Activated gamma-delta T cell (primary cell): ENCODE measurements around the gene SND1.
"Not testable (repeated sequence)": the region's sequence is repeated elsewhere in the genome, so short reads cannot be mapped to it uniquely, and the experiment has no call there.

ENCODE experiments used
- DNase-seq: peaks from one replicate; lab custom pipeline; 2025; lab: John Stamatoyannopoulos, UW

The SND1 gene

GRCh38 chr7:127888411-127888810, 236.4 kb downstream of the SND1 start:
- DNase-seq: no peak

GRCh38 chr7:127888825-127889224, 236.8 kb downstream of the SND1 start:
- DNase-seq: no peak

- no peak for DNase-seq
Measured at GRCh38 chr7:127889677-127890076, 237.7 kb downstream of the SND1 start.

- DNase-seq: no peak
Measured at GRCh38 chr7:127890726-127891125, 238.7 kb downstream of the SND1 start.

GRCh38 chr7:127891144-127891543, 239.2 kb downstream of the SND1 start:
- DNase-seq: no peak

GRCh38 chr7:127891854-127892438, 240.0 kb downstream of the SND1 start:
- DNase-seq: no peak

- no peak for DNase-seq
Measured at GRCh38 chr7:127892488-127893314, 240.7 kb downstream of the SND1 start.

GRCh38 chr7:127893547-127893946, 241.6 kb downstream of the SND1 start:
- DNase-seq: no peak

GRCh38 chr7:127894588-127894987, 242.6 kb downstream of the SND1 start:
- no peak for DNase-seq

- no peak for DNase-seq
Measured at GRCh38 chr7:127895360-127895759, 243.4 kb downstream of the SND1 start.

GRCh38 chr7:127895814-127896280, 243.9 kb downstream of the SND1 start:
- DNase-seq: no peak

- no peak for DNase-seq
Measured at GRCh38 chr7:127896659-127897058, 244.7 kb downstream of the SND1 start.

- no peak for DNase-seq
Measured at GRCh38 chr7:127897704-127898454, 245.9 kb downstream of the SND1 start.

- no peak for DNase-seq
Measured at GRCh38 chr7:127899411-127899810, 247.4 kb downstream of the SND1 start.

GRCh38 chr7:127900141-127900540, 248.1 kb downstream of the SND1 start:
- DNase-seq: no peak

- no peak for DNase-seq
Measured at GRCh38 chr7:127900732-127901685, 249.0 kb downstream of the SND1 start.

- DNase-seq: no peak
Measured at GRCh38 chr7:127901895-127902703, 250.1 kb downstream of the SND1 start.

- not testable (repeated sequence) for DNase-seq
Measured at GRCh38 chr7:127902753-127903152, 250.8 kb downstream of the SND1 start.

- no peak for DNase-seq
Measured at GRCh38 chr7:127903892-127904669, 252.1 kb downstream of the SND1 start.

- DNase-seq: no peak
Measured at GRCh38 chr7:127904670-127904985, 252.6 kb downstream of the SND1 start.
